Measurements from ENCODE around the gene SPINK14.

The SPINK14 gene

DNA sequence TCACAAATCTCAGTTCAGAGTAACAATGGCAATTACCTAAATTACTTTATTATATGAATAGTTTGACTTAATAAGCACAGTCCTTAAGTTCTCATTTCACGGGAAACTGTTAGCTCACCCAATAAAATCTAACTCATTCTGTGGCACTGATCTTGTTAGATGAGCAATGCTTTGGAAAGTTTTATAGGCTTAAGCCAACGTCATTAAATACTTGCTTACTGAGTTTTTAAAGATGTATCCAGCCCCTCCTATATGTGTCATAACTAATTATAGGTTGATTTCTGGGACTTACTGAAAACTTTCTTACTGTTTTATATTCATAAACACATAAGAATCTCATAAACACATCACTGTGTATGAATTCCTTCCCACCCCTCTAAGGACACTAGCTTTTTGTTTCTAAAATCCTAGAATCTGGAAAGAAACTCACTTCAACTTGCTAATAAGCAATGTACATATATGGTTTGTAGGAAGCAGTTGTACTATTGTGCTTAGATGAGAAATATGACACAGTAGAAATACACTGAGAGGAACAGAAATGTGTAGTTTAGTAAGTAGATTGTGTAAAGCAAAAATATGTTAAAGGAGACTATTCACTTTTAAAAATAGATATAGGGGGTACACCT lies 55.9 kb downstream of the SPINK14 start:
- no peak for TF ChIP-seq MYC (IDR thresholded peaks at IDR 0.05; ENCODE audit: low read depth, low read length)
- TF ChIP-seq, protein P1, sequence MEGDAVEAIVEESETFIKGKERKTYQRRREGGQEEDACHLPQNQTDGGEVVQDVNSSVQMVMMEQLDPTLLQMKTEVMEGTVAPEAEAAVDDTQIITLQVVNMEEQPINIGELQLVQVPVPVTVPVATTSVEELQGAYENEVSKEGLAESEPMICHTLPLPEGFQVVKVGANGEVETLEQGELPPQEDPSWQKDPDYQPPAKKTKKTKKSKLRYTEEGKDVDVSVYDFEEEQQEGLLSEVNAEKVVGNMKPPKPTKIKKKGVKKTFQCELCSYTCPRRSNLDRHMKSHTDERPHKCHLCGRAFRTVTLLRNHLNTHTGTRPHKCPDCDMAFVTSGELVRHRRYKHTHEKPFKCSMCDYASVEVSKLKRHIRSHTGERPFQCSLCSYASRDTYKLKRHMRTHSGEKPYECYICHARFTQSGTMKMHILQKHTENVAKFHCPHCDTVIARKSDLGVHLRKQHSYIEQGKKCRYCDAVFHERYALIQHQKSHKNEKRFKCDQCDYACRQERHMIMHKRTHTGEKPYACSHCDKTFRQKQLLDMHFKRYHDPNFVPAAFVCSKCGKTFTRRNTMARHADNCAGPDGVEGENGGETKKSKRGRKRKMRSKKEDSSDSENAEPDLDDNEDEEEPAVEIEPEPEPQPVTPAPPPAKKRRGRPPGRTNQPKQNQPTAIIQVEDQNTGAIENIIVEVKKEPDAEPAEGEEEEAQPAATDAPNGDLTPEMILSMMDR (IDR thresholded peaks at IDR 0.05; ENCODE audit: low read depth, low read length): no peak
- TF ChIP-seq, protein P2, sequence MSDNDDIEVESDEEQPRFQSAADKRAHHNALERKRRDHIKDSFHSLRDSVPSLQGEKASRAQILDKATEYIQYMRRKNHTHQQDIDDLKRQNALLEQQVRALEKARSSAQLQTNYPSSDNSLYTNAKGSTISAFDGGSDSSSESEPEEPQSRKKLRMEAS (IDR thresholded peaks at IDR 0.05; ENCODE audit: low read depth, low read length): no peak
- no peak for TF ChIP-seq POLR2A (IDR thresholded peaks at IDR 0.05; ENCODE audit: extremely low read depth, insufficient read length)
- H3K4me3 ChIP-seq (ENCODE audit: low read depth, low read length): no peak overlapping the region
- no peak for DNase-seq (ENCODE audit: low read depth)
